ENCODE data around the gene B4GAT1.
"Not testable (repeated sequence)": the region's sequence is repeated elsewhere in the genome, so short reads cannot be mapped to it uniquely, and the experiment has no call there.

Gene B4GAT1

GRCh38 chr11:66316849-66317251 is 30.6 kb downstream of the B4GAT1 start, which contains the start of gene CD248:
TSS of gene CD248 (minus strand) at chr11:66317044. CDS start at chr11:66317027, 17 bp downstream.
- DNase-seq (ENCODE audit: insufficient read length, low spot score) (no peak), FAIRE-seq (no peak)
- TF ChIP-seq POLR2A (IDR thresholded peaks at IDR 0.05; ENCODE audit: low read depth, low read length), result no peak

- DNase-seq (ENCODE audit: insufficient read length, low spot score) (no peak), FAIRE-seq (no peak)
- no peak for TF ChIP-seq POLR2A (IDR thresholded peaks at IDR 0.05; ENCODE audit: low read depth, low read length)
These were observed 31.3 kb downstream of the B4GAT1 start for GRCh38 chr11:66315921-66316811.

- no peak for FAIRE-seq
- no peak for DNase-seq (ENCODE audit: insufficient read length, low spot score)
- no peak for TF ChIP-seq POLR2A (IDR thresholded peaks at IDR 0.05; ENCODE audit: low read depth, low read length)
These were observed 31.9 kb downstream of the B4GAT1 start for GRCh38 chr11:66315498-66315885.

- no peak for TF ChIP-seq POLR2A (IDR thresholded peaks at IDR 0.05; ENCODE audit: low read depth, low read length)
- FAIRE-seq, result no peak
- no peak for DNase-seq (ENCODE audit: insufficient read length, low spot score)
These were observed 32.6 kb downstream of the B4GAT1 start for GRCh38 chr11:66314561-66315497.

- DNase-seq (ENCODE audit: insufficient read length, low spot score) (no peak), FAIRE-seq (no peak)
- no peak for TF ChIP-seq POLR2A (IDR thresholded peaks at IDR 0.05; ENCODE audit: low read depth, low read length)
These were observed 33.3 kb downstream of the B4GAT1 start for GRCh38 chr11:66314186-66314501.

DNA sequence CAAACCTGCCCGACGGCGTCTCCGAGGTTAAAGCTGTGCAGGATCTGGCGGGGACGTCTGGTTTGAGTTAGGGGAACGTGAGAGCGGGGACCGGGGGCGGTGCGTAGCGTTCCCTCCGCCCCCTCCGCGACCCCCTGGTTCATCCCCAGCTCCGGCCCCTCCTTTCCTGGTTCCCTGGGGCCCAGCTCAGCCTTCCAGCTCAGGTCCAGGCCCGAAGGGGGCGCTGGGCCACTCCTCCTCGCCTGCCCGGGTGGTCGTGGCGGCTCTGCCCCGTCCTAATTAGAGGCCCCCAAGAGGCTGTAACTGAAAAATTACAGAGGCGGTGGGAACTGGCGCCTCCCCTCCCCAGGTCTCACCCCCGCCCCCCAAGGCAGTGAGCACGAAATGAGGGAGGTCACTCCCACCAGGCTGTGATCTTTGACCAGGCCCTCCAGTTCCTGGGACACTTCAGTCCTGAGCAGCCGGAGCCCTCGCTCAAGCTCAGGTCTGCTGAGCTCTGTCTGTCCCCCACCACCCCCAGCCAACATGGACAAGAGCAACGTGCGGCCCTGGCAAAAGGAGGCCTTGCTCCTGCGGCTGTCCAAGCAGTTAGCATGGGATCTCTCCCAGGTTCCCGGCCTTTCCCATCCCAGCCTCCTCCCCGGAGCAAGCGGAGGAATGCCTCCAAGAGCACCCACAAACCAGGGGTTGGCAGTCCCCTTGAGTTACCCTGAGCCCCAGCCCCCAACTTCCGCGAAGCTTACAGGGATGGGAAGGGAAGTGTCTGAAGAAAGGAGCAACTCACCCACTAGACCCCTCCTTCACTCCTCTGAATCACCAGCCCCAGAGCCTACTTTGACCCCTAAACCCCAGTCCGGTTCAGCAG is 33.9 kb downstream of the B4GAT1 start:
- no peak for FAIRE-seq

GRCh38 chr11:66312549-66313320 is 34.7 kb downstream of the B4GAT1 start:
- FAIRE-seq (no peak), DNase-seq (ENCODE audit: insufficient read length, low spot score) (peak; percentile 98)
- peak; percentile 31; the same call in 1 of the 2 replicates for TF ChIP-seq POLR2A (IDR thresholded peaks at IDR 0.05; ENCODE audit: low read depth, low read length)

More for the DNA sequence above, 33.9 kb downstream of the B4GAT1 start:
- DNase-seq (ENCODE audit: insufficient read length, low spot score), result no peak
- TF ChIP-seq POLR2A (IDR thresholded peaks at IDR 0.05; ENCODE audit: low read depth, low read length), result no peak

DNA sequence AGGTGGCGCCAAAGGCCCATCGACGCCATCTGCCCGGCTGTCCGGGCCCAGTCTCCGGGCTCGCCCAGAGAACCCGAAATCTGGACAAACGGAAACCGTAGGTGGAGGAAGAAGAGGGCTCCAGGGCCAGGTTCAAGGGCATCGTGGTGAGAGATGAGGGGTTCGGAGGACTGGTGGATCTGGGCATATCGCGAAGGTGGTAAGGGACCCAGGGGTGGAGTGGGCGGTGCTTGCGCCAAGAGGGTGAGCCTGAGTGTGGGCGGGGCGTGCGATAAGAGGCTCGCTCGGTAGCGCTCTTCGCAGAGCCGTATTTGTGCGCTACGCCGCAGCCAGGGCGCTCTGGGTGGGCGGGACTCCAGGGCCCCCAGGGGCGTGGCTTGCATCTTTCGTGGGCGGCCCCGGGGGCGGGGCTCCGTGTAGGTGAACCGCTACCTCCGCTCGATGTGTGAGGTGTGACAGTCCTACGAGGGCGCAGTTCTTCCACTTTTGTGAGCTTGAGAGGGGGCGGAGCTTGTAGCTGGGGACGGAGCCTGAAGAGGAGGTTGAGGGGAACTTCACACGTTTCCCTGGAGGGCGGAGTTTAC is 35.4 kb downstream of the B4GAT1 start:
- DNase-seq (ENCODE audit: insufficient read length, low spot score) (peak; percentile 94), FAIRE-seq (no peak)
- TF ChIP-seq POLR2A (IDR thresholded peaks at IDR 0.05; ENCODE audit: low read depth, low read length), result no peak

GRCh38 chr11:66311470-66311964 is 35.9 kb downstream of the B4GAT1 start:
- no peak for FAIRE-seq
- TF ChIP-seq POLR2A (IDR thresholded peaks at IDR 0.05; ENCODE audit: low read depth, low read length), result no peak
- DNase-seq (ENCODE audit: insufficient read length, low spot score), result no peak

- not testable (repeated sequence) for FAIRE-seq; DNase-seq (ENCODE audit: insufficient read length, low spot score)
These were observed 36.5 kb downstream of the B4GAT1 start for GRCh38 chr11:66310803-66311440.

- FAIRE-seq (no peak), DNase-seq (ENCODE audit: insufficient read length, low spot score) (no peak)
- no peak for TF ChIP-seq POLR2A (IDR thresholded peaks at IDR 0.05; ENCODE audit: low read depth, low read length)
These were observed 37.1 kb downstream of the B4GAT1 start for GRCh38 chr11:66310324-66310723.

GRCh38 chr11:66309475-66309874 is 38.0 kb downstream of the B4GAT1 start:
- no peak for FAIRE-seq
- no peak for TF ChIP-seq POLR2A (IDR thresholded peaks at IDR 0.05; ENCODE audit: low read depth, low read length)
- DNase-seq (ENCODE audit: insufficient read length, low spot score), result no peak

Measured in H54 (cell line).